ENCODE results near the gene SLC39A13. TPM values are rescaled to one million over a fixed set of nuclear protein-coding genes. Genes with fewer than 3 reads are reported as not detected.

The SLC39A13 gene
- total RNA-seq, 2 experiments from 2014 or later: 10.0 to 10.5 TPM

DNA sequence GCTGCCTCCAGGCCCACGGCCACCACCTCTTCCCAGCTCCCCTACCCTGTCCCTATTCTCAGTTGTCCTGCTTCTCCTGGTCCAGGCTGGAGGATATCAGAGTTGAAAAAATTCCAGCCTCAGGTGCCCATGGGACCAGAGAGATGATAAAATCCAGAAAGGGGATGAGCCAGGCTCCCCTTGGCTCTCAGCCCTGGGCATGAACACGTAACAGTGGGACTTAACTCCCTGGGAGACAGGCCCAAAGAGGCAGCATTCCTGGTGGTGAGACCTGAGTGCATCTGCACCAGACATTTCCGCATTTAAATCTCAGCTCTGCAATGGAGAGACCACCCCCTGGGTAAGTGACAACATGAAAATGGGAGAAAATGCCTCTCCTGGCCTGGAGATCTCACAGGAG, 10.4 kb upstream of the SLC39A13 start:
- no peak overlapping the region for H3K4me3 Mint-ChIP-seq

GRCh38 chr11:47398551-47398950, 9.8 kb upstream of the SLC39A13 start:
- Mint-ChIP-seq H3K9me3 (no peaks in the 10 kb centered on the region), H3K27ac (no peak overlapping the region)
- POLR2A ChIA-PET: interaction anchor here (2.1 kb wide), 1 partner anchor 19 kb away, joined by 9 read pairs; no protein-coding TSS in a partner anchor

More for the DNA sequence above, 10.4 kb upstream of the SLC39A13 start:
- no peak for ATAC-seq
- peaks cover 31% of the 10 kb centered on the region for H3K4me1 Mint-ChIP-seq (ENCODE audit: low read depth)
- ChIA-PET CTCF (interaction anchor here (1.2 to 5.2 kb wide), 2 partner anchors 14 to 24 kb away, joined by 7 to 40 read pairs; no protein-coding TSS in a partner anchor), POLR2A (interaction anchor here (1.0 kb wide), 1 partner anchor 29 kb away, joined by 3 read pairs; no protein-coding TSS in a partner anchor)
- H3K27me3 Mint-ChIP-seq: no peaks in the 10 kb centered on the region
- no peak for TF ChIP-seq CTCF (IDR thresholded peaks at IDR 0.05)
- no peaks in the 10 kb centered on the region for H3K36me3 Mint-ChIP-seq (ENCODE audit: low read depth)
- H3K27ac Mint-ChIP-seq: no peak overlapping the region
- no peaks in the 10 kb centered on the region for H3K9me3 Mint-ChIP-seq
- intact Hi-C loops (cut with micrococcal nuclease): no loop called here
- DNase-seq: no peak

DNA sequence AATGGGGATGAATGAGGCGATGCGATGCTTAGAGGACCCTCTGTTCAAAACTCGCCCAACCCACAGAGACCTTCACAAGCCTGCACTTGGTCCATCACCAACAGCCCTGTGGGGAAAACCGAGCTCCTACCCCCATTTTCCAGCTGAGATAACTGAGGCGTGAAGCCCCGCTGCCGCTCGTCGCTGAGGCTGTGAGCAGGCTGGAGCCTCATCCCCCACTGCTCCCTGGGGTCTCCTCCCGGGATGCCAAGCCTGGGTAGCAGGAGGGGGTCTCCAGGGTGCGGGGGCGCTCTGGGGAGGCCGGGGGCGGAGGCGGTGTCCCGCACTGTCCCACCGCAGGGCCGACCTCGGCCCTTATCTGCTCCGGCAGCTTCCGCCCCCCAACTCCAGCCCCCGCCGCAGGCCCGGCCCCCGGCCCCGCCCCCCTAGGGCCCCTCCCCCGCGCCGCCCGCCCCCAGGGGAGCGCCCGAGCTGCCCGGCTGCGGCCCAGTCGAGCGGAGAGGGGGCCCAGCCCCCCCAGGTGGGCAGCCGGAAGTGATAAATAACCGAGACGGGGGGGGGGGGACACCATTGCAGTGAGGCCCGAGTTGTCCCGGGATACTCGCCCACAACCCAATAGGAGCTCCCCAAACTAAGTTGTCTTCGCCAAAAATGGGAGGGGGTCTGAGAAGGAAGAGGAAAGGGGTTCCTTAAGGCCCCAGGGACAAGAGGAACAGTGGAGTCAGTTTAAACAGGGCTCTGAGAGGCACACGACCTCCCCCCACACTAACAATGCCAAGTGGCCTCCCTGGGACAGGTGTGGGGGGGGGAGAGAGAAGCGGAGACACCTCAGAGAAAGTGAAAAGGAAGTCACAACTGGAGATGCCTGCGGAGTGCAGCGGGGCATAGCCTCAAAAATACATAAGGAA, 8.3 kb upstream of the SLC39A13 start:
- CTCF ChIA-PET: interaction anchor here (1.0 to 5.2 kb wide), 4 partner anchors 9 to 248 kb away, joined by 3 to 40 read pairs (median 12); no protein-coding TSS in a partner anchor
- no peaks in the 10 kb centered on the region for H3K27me3 Mint-ChIP-seq

More at GRCh38 chr11:47398551-47398950, 9.8 kb upstream of the SLC39A13 start:
- Mint-ChIP-seq H3K4me1 (ENCODE audit: low read depth) (peaks cover 29% of the 10 kb centered on the region), H3K4me3 (no peak overlapping the region), H3K36me3 (ENCODE audit: low read depth) (no peaks in the 10 kb centered on the region), H3K27me3 (no peaks in the 10 kb centered on the region)
- no peak for ATAC-seq
- no peak for DNase-seq
- CTCF ChIA-PET: interaction anchor here (2.0 to 5.2 kb wide), 2 partner anchors 8 to 25 kb away, joined by 5 to 40 read pairs; no protein-coding TSS in a partner anchor
- TF ChIP-seq CTCF (IDR thresholded peaks at IDR 0.05): no peak
- intact Hi-C loops (cut with micrococcal nuclease): no loop called here

GRCh38 chr11:47400768-47401279, 7.6 kb upstream of the SLC39A13 start:
- peak overlapping the region; percentile 64 for H3K4me3 Mint-ChIP-seq
- POLR2A ChIA-PET: interaction anchor here (1.2 to 2.1 kb wide), 3 partner anchors 17 to 27 kb away, joined by 4 to 9 read pairs (median 4); partner anchors contain the start of gene PSMC3
- intact Hi-C loops (cut with micrococcal nuclease): no loop called here

More for the DNA sequence above, 8.3 kb upstream of the SLC39A13 start:
- Mint-ChIP-seq H3K4me3 (peak overlapping the region; percentile 64), H3K4me1 (ENCODE audit: low read depth) (peaks cover 19% of the 10 kb centered on the region), H3K9me3 (no peaks in the 10 kb centered on the region), H3K36me3 (ENCODE audit: low read depth) (no peaks in the 10 kb centered on the region), H3K27ac (peak overlapping the region; percentile 58)
- POLR2A ChIA-PET: interaction anchor here (0.6 to 2.1 kb wide), 5 partner anchors 9 to 1552 kb away, joined by 3 to 9 read pairs (median 4); partner anchors contain the start of gene PSMC3
- TF ChIP-seq CTCF (IDR thresholded peaks at IDR 0.05): no peak
- intact Hi-C loops (cut with micrococcal nuclease): no loop called here
- DNase-seq (peak; percentile 34), ATAC-seq (peak; percentile 79)

More at GRCh38 chr11:47400768-47401279, 7.6 kb upstream of the SLC39A13 start:
- H3K9me3 Mint-ChIP-seq: no peaks in the 10 kb centered on the region
- peaks cover 15% of the 10 kb centered on the region for H3K4me1 Mint-ChIP-seq (ENCODE audit: low read depth)
- DNase-seq (no peak), ATAC-seq (peak; percentile 17)
- TF ChIP-seq CTCF (IDR thresholded peaks at IDR 0.05): no peak
- no peaks in the 10 kb centered on the region for H3K36me3 Mint-ChIP-seq (ENCODE audit: low read depth)
- CTCF ChIA-PET: interaction anchor here (5.2 kb wide), 1 partner anchor 27 kb away, joined by 40 read pairs; no protein-coding TSS in a partner anchor
- no peaks in the 10 kb centered on the region for H3K27me3 Mint-ChIP-seq
- peak overlapping the region; percentile 58 for H3K27ac Mint-ChIP-seq

All from activated CD8-positive, alpha-beta T cell treated with anti-CD3 and anti-CD28 coated beads for 36 hours (primary cell).